ENCODE results near the gene NBEAL2.

DNA sequence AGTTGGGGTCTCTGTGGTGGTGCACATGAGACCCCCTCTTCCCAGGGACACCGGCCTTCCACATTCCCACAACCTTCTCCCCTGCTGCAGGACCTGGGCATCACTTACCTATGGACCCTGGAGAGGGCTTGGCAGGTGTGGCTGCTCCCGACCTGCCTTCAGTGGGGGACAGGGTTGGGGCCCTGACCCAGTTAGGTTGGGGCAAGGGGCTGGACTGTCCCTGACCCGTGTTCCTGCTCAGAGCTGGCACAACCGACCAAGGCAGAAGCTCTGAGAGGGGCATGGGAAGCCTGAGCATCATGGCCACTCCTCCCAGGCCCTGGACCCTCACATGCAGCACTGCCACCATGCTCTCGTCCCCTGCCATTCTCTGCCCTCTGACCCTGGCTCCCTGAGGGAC, 6.1 kb downstream of the NBEAL2 start:
- TF ChIP-seq, protein P1, sequence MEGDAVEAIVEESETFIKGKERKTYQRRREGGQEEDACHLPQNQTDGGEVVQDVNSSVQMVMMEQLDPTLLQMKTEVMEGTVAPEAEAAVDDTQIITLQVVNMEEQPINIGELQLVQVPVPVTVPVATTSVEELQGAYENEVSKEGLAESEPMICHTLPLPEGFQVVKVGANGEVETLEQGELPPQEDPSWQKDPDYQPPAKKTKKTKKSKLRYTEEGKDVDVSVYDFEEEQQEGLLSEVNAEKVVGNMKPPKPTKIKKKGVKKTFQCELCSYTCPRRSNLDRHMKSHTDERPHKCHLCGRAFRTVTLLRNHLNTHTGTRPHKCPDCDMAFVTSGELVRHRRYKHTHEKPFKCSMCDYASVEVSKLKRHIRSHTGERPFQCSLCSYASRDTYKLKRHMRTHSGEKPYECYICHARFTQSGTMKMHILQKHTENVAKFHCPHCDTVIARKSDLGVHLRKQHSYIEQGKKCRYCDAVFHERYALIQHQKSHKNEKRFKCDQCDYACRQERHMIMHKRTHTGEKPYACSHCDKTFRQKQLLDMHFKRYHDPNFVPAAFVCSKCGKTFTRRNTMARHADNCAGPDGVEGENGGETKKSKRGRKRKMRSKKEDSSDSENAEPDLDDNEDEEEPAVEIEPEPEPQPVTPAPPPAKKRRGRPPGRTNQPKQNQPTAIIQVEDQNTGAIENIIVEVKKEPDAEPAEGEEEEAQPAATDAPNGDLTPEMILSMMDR (conservative IDR thresholded peaks at IDR 0.05; ENCODE audit: low read depth, low read length): no peak
- no peak for TF ChIP-seq CEBPB (IDR thresholded peaks at IDR 0.05; ENCODE audit: low read depth, low read length)
- no peak for TF ChIP-seq BHLHE40 (IDR thresholded peaks at IDR 0.05; ENCODE audit: low read depth, low read length)
- no peak for TF ChIP-seq POLR2A (IDR thresholded peaks at IDR 0.05; ENCODE audit: low read depth, low read length)
- TF ChIP-seq FOS (IDR thresholded peaks at IDR 0.05; ENCODE audit: low read depth, low read length): no peak
- no peak for TF ChIP-seq RCOR1 (IDR thresholded peaks at IDR 0.05; ENCODE audit: insufficient replicate concordance, low read length)
